Measurements from ENCODE around the gene TK2.

DNA sequence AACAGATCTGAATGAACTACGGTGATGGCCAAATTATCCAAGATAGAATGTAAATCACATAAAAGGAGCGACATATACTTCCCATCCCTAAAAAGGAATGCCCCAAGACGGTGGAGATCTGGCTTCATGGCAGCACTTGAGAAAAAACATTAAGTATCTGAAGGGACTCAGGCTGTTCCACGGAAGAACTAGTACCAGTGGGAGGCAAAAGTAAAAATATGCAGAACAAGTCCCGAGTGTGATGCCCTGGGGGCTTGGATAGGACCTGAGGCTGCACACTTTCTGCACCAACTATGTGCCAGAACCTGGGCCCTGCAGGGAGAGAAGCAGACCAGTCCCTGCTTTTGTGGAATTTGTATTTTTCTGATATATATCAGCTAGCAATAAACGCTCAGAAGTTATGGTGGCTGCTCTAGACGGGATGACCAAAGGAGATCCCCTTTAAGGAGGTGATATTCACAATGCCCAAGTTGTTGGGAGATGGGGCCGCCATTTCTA lies 1.9 kb upstream of the TK2 start:
- TF ChIP-seq TAF1 (conservative IDR thresholded peaks at IDR 0.05) (no peak), YY1 (IDR thresholded peaks at IDR 0.05) (no peak), EGR1 (IDR thresholded peaks at IDR 0.05; ENCODE audit: low read depth in 2 of 2) (no peak), GABPA (IDR thresholded peaks at IDR 0.05 in 1 of 2, conservative IDR thresholded peaks at IDR 0.05 in 1 of 2) (no peak), FOXA2 (IDR thresholded peaks at IDR 0.05) (no peak), NR2F2 (IDR thresholded peaks at IDR 0.05) (no peak)
- TF ChIP-seq, protein P1, sequence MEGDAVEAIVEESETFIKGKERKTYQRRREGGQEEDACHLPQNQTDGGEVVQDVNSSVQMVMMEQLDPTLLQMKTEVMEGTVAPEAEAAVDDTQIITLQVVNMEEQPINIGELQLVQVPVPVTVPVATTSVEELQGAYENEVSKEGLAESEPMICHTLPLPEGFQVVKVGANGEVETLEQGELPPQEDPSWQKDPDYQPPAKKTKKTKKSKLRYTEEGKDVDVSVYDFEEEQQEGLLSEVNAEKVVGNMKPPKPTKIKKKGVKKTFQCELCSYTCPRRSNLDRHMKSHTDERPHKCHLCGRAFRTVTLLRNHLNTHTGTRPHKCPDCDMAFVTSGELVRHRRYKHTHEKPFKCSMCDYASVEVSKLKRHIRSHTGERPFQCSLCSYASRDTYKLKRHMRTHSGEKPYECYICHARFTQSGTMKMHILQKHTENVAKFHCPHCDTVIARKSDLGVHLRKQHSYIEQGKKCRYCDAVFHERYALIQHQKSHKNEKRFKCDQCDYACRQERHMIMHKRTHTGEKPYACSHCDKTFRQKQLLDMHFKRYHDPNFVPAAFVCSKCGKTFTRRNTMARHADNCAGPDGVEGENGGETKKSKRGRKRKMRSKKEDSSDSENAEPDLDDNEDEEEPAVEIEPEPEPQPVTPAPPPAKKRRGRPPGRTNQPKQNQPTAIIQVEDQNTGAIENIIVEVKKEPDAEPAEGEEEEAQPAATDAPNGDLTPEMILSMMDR (IDR thresholded peaks at IDR 0.05; ENCODE audit: low read depth, low read length, missing input control), result no peak
- TF ChIP-seq, protein P2, sequence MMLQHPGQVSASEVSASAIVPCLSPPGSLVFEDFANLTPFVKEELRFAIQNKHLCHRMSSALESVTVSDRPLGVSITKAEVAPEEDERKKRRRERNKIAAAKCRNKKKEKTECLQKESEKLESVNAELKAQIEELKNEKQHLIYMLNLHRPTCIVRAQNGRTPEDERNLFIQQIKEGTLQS (IDR thresholded peaks at IDR 0.05), result no peak
- TF ChIP-seq, protein P3, sequence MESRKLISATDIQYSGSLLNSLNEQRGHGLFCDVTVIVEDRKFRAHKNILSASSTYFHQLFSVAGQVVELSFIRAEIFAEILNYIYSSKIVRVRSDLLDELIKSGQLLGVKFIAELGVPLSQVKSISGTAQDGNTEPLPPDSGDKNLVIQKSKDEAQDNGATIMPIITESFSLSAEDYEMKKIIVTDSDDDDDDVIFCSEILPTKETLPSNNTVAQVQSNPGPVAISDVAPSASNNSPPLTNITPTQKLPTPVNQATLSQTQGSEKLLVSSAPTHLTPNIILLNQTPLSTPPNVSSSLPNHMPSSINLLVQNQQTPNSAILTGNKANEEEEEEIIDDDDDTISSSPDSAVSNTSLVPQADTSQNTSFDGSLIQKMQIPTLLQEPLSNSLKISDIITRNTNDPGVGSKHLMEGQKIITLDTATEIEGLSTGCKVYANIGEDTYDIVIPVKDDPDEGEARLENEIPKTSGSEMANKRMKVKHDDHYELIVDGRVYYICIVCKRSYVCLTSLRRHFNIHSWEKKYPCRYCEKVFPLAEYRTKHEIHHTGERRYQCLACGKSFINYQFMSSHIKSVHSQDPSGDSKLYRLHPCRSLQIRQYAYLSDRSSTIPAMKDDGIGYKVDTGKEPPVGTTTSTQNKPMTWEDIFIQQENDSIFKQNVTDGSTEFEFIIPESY (IDR thresholded peaks at IDR 0.05), result no peak

All from liver (tissue), 3 donors.